RWPE2 (cell line): ENCODE results near the gene FAM24A.
A peak's percentile ranks its signal among the peaks of the same experiment; 100 is the strongest.

Experiments used
- ATAC-seq: fragments of 200-7000 bp; cut with Tn5 transposase; 3 replicates; pipeline ENCODE4 v1.9.1; 2021; ENCODE audit warnings: low read depth
- DNase-seq: peaks from one replicate; pipeline ENCODE4 v3.0.0-alpha.2; 2020; ENCODE audit warnings: low spot score
- H3K27ac ChIP-seq: fragments of 450-650 bp; 2 replicates; pipeline ENCODE4 v1.5.1; 2017; ENCODE audit warnings: mild to moderate bottlenecking; ENCODE audit not compliant: poor library complexity, severe bottlenecking
- H3K27me3 ChIP-seq: fragments of 250-450 bp; sonication (Bioruptor Pico); 2 replicates; pipeline ENCODE4 v1.5.1; 2021; ENCODE audit warnings: mild to moderate bottlenecking, moderate library complexity; ENCODE audit not compliant: insufficient read depth, poor library complexity, severe bottlenecking
- H3K36me3 ChIP-seq: fragments of 250-450 bp; sonication (Bioruptor Pico); 2 replicates; pipeline ENCODE4 v1.5.1; 2020; ENCODE audit warnings: low read depth, mild to moderate bottlenecking, moderate library complexity
- H3K4me1 ChIP-seq: fragments of 250-450 bp; sonication (Bioruptor Pico); 2 replicates; pipeline ENCODE4 v1.5.1; 2021; ENCODE audit warnings: mild to moderate bottlenecking, moderate library complexity; ENCODE audit not compliant: insufficient read depth, poor library complexity, severe bottlenecking
- H3K4me3 ChIP-seq: fragments of 250-450 bp; sonication (Bioruptor Pico); 2 replicates; pipeline ENCODE4 v1.5.1; 2021; ENCODE audit warnings: mild to moderate bottlenecking, moderate library complexity; ENCODE audit not compliant: severe bottlenecking
- H3K9me3 ChIP-seq: fragments of 250-450 bp; sonication (Bioruptor Pico); 2 replicates; pipeline ENCODE4 v1.5.1; 2021; ENCODE audit warnings: mild to moderate bottlenecking, moderate library complexity; ENCODE audit not compliant: severe bottlenecking
- CTCF ChIP-seq: fragments of 450-650 bp; IDR thresholded peaks from one replicate; pipeline ENCODE4 v1.5.1; 2017; ENCODE audit warnings: mild to moderate bottlenecking, moderate library complexity; ENCODE audit not compliant: poor library complexity, severe bottlenecking

FAM24A gene

GRCh38 chr10:122877264-122877663 lies 33.1 kb upstream of the FAM24A start:
- H3K4me1 ChIP-seq: peaks cover 17% of the 10 kb centered on the region
- no peak for ATAC-seq
- H3K27ac ChIP-seq: peak overlapping the region; percentile 76

GRCh38 chr10:122878799-122879338 lies 31.5 kb upstream of the FAM24A start:
- H3K4me3 ChIP-seq: peak overlapping the region; percentile 47
- ATAC-seq (peak; percentile 53), DNase-seq (no peak)
- H3K27me3 ChIP-seq: no peaks in the 10 kb centered on the region
- no peak for TF ChIP-seq CTCF
- peak overlapping the region; percentile 76 for H3K27ac ChIP-seq
- peaks cover 46% of the 10 kb centered on the region for H3K36me3 ChIP-seq
- H3K4me1 ChIP-seq: peaks cover 21% of the 10 kb centered on the region
- H3K9me3 ChIP-seq: no peaks in the 10 kb centered on the region

More at GRCh38 chr10:122877264-122877663, 33.1 kb upstream of the FAM24A start:
- H3K36me3 ChIP-seq: peaks cover 50% of the 10 kb centered on the region
- H3K4me3 ChIP-seq: no peak overlapping the region
- H3K27me3 ChIP-seq: no peaks in the 10 kb centered on the region
- no peaks in the 10 kb centered on the region for H3K9me3 ChIP-seq
- DNase-seq: no peak
- TF ChIP-seq CTCF: no peak

- H3K9me3 ChIP-seq: no peaks in the 10 kb centered on the region
- ATAC-seq: peak; percentile 78
- no peaks in the 10 kb centered on the region for H3K27me3 ChIP-seq
- H3K36me3 ChIP-seq: peaks cover 41% of the 10 kb centered on the region
- peaks cover 25% of the 10 kb centered on the region for H3K4me1 ChIP-seq
- no peak for TF ChIP-seq CTCF
- H3K27ac ChIP-seq: peak within 1 kb of the TSS; percentile 76
- peak; percentile 96 for DNase-seq
- peak within 1 kb of the TSS; percentile 47 for H3K4me3 ChIP-seq
Observed at GRCh38 chr10:122879339-122880273, 30.8 kb upstream of the FAM24A start, which contains the start of gene FAM24B. TSS of gene FAM24B (minus strand) at chr10:122879581. CDS start at chr10:122850515, 29,066 bp downstream.

- TF ChIP-seq CTCF: no peak
- ATAC-seq (no peak), DNase-seq (no peak)
- Histone ChIP-seq H3K27ac (no peak overlapping the region), H3K4me1 (peaks cover 19% of the 10 kb centered on the region), H3K4me3 (no peak overlapping the region), H3K36me3 (peaks cover 25% of the 10 kb centered on the region), H3K27me3 (no peaks in the 10 kb centered on the region), H3K9me3 (no peaks in the 10 kb centered on the region)
Observed at GRCh38 chr10:122882766-122883165, 27.6 kb upstream of the FAM24A start.
